Pancreas (tissue), 10 donors: ENCODE results near the gene SYPL2. TPM values are rescaled to one million over a fixed set of nuclear protein-coding genes. Genes with fewer than 3 reads are reported as not detected.

Experiments
- ATAC-seq, 4 donors: fragments of 200-7000 bp; cut with Tn5 transposase; one replicate each; pipeline versions ENCODE4 v1.8.0 to v1.9.1; 2020; ENCODE audit warnings: mild to moderate bottlenecking in 4 of 4, moderate library complexity in 4 of 4
- DNase-seq, 6 donors: peaks; one replicate each; pipeline ENCODE4 v3.0.0-alpha.2; 2020
- FAIRE-seq: peaks from 2 replicates; lab custom pipeline; 2012; peaks lifted over from hg19 to GRCh38; lab: Jason Lieb, UNC
- H3K27ac ChIP-seq, 4 donors: fragments of 200-600 bp; sonication (generic); 1 replicate in 3 of 4; 2 replicates in 1 of 4; pipeline versions ENCODE4 v1.5.0 to v1.8.0; 2020
- H3K27me3 ChIP-seq, 4 donors: fragments of 200-600 bp; one replicate each; pipeline ENCODE4 v1.8.0; 2021
- H3K36me3 ChIP-seq, 3 donors: fragments of 200-600 bp; sonication (generic) in 1 of 3; one replicate each; pipeline versions ENCODE4 v1.5.0 to v1.8.0; 2020 to 2021
- H3K4me1 ChIP-seq, 3 donors: fragments of 200-600 bp; one replicate each; pipeline ENCODE4 v1.8.0; 2021
- H3K4me3 ChIP-seq, 4 donors: fragments of 200-600 bp; sonication (generic) in 2 of 4; one replicate each; pipeline versions ENCODE4 v1.5.0 to v1.8.0; 2020 to 2021
- H3K9me3 ChIP-seq, 4 donors: fragments of 200-600 bp; one replicate each; pipeline ENCODE4 v1.8.0; 2021
- WGBS, 2 donors: extraction: QIAGEN DNeasy Blood & Tissue Kit; methylation state at CpG; one replicate each; pipeline ENCODE4 v1.1.7; 2013; 5-methylcytosine and 5-hydroxymethylcytosine counted together
- intact Hi-C, 3 donors: fragments of 100-400 bp; cut with DNase I; formaldehyde crosslinking; loops; one replicate each; pipeline versions ENCODE4 v1.11.1 to v1.14.2; 2022
- polyA plus RNA-seq, 2 donors: library from polyadenylated mRNA; stranded (reverse); fragments of 200-250 nt; gene quantifications; one replicate each; pipeline ENCODE4 v1.2.3, GENCODE V29; 2013
- total RNA-seq, 6 donors: library from RNA; stranded (reverse); fragmentation: NEBNext Ultra II Directional in 4 of 6; extraction: Animal tissue kit (Norgen Biotek cat#: 25700) in 4 of 6; gene quantifications; one replicate each; pipeline versions ENCODE4 v1.2.1 to v1.2.4, GENCODE V29; 2021 to 2023
- TF ChIP-seq, protein P1 (sequence below), 4 donors: fragments of 200-600 bp; sonication (generic) in 3 of 4; IDR thresholded peaks; one replicate each; pipeline versions ENCODE4 v1.5.0 to v1.8.0; 2021; ENCODE audit warnings: antibody characterized with exemption in 4 of 4
- donor health status: healthy with polysubstance abuse.
- donor health status: DM: no; HTN: no; CAD: no; lungs with moderate emphysema.
- donor health status: DM: no; HTN: no; CAD: no.
- donor health status: control.
- donor health status: control.
- donor health status: Bipolar disorder and iron deficiency.
- donor health status: DM: yes; HTN: yes; CAD: no.
- donor health status: DM: no; HTN: no; CAD: no.
- donor health status: DM: no; HTN: no; CAD: no.
- donor health status: DM: yes; HTN: yes; CAD: no.

The SYPL2 gene
- total and polyA plus RNA-seq, 8 donors = 1.5 to 3.7 (median 2.5) TPM

GRCh38 chr1:109427171-109427467 lies 39.2 kb upstream of the SYPL2 start:
- H3K4me1 ChIP-seq = peaks cover 7 to 16% (median 12%) of the 10 kb centered on the region in 3 donors
- H3K27ac ChIP-seq = peak overlapping the region in 3 of 4 donors; percentile 17 to 81 (median 69)
- no peaks in the 10 kb centered on the region for H3K27me3 ChIP-seq
- DNase-seq (no peak), FAIRE-seq (no peak), ATAC-seq (no peak)
- H3K9me3 ChIP-seq = no peaks in the 10 kb centered on the region
- no peaks in the 10 kb centered on the region for H3K36me3 ChIP-seq
- 4 to 6% methylated on average over 7 of the region's 7 CpGs for WGBS, 2 donors
- intact Hi-C loops = no loop called here
- TF ChIP-seq, protein P1, sequence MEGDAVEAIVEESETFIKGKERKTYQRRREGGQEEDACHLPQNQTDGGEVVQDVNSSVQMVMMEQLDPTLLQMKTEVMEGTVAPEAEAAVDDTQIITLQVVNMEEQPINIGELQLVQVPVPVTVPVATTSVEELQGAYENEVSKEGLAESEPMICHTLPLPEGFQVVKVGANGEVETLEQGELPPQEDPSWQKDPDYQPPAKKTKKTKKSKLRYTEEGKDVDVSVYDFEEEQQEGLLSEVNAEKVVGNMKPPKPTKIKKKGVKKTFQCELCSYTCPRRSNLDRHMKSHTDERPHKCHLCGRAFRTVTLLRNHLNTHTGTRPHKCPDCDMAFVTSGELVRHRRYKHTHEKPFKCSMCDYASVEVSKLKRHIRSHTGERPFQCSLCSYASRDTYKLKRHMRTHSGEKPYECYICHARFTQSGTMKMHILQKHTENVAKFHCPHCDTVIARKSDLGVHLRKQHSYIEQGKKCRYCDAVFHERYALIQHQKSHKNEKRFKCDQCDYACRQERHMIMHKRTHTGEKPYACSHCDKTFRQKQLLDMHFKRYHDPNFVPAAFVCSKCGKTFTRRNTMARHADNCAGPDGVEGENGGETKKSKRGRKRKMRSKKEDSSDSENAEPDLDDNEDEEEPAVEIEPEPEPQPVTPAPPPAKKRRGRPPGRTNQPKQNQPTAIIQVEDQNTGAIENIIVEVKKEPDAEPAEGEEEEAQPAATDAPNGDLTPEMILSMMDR (IDR thresholded peaks at IDR 0.05) = no peak
- H3K4me3 ChIP-seq = peak overlapping the region; percentile 43 to 91 (median 70)

DNA sequence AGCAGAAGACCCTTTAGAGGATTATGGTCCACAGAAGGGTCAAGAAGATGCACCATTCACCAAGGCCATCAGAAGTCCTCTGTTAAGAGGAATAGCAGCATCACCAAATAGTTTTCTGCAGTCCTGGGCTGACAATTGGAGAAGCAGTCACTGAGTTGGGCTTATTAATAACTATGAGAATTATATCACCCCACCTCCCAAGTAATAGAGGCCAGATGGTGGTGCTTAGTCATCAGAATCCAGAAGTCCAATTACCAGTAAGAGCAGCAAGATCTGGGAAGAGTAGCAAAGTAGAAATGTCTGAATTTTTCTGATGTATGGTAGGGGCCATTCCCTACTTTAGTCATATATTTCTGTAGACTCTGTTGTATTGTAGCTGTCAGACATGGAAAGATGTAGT lies 34.0 kb upstream of the SYPL2 start:
- Histone ChIP-seq H3K4me3 (no peak overlapping the region), H3K27ac (no peak overlapping the region), H3K36me3 (no peaks in the 10 kb centered on the region), H3K27me3 (no peaks in the 10 kb centered on the region), H3K4me1 (no peaks in the 10 kb centered on the region), H3K9me3 (no peaks in the 10 kb centered on the region)
- no peak for DNase-seq
- TF ChIP-seq, protein P1 (IDR thresholded peaks at IDR 0.05) = no peak
- FAIRE-seq = no peak
- no peak for ATAC-seq
- intact Hi-C loops = no loop called here

DNA sequence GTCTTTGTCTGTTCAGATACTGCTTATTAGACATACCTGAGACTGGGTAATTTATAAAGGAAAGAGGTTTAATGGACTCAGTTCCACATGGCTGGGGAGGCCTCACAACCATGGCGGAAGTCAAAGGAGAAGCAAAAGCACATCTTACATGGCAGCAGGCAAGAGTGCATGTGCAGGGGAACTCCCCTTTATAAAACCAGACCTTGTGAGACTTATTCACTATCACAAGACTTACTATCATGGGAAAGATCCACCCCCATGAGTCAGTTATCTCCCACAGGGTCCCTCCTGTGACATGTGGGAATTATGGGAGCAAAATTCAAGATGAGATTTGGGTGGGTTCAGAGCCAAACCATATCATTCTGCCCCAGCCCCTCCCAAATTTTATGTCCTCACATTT lies 33.0 kb upstream of the SYPL2 start:
- FAIRE-seq = no peak
- no peak overlapping the region for H3K4me3 ChIP-seq
- no peak for DNase-seq
- H3K4me1 ChIP-seq = no peaks in the 10 kb centered on the region
- TF ChIP-seq, protein P1 (IDR thresholded peaks at IDR 0.05) = no peak
- no peak for ATAC-seq
- H3K27ac ChIP-seq = no peak overlapping the region
- intact Hi-C loops = no loop called here
- H3K27me3 ChIP-seq = no peaks in the 10 kb centered on the region
- H3K36me3 ChIP-seq = no peaks in the 10 kb centered on the region
- H3K9me3 ChIP-seq = no peaks in the 10 kb centered on the region
- WGBS, 2 donors = 100% methylated on average over 1 of the region's 1 CpG

DNA sequence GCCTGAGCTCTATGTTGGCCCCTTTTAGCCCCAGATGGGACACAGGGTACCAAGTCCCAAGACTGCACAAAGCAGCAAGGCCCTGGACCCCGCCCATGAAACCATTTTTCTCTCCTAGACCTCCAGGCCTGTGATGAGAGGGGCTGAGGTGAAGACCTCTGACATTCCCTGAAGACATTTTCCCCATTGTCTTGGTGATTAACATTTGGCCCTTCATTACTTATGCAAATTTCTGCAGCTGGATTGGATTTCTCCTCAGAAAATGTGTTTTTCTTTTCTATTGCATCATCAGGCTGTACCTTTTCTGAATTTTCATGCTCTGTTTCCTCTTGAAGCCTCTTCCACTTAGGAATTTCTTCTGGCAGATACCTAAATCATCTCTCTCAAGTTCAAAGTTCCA lies 31.9 kb upstream of the SYPL2 start:
- no peak for FAIRE-seq
- Histone ChIP-seq H3K36me3 (no peaks in the 10 kb centered on the region), H3K27ac (no peak overlapping the region), H3K4me3 (no peak overlapping the region), H3K27me3 (no peaks in the 10 kb centered on the region), H3K4me1 (no peaks in the 10 kb centered on the region), H3K9me3 (no peaks in the 10 kb centered on the region)
- intact Hi-C loops = no loop called here
- TF ChIP-seq, protein P1 (IDR thresholded peaks at IDR 0.05) = no peak
- DNase-seq = no peak
- WGBS, 2 donors = 79 to 84% methylated on average over 1 of the region's 1 CpG
- no peak for ATAC-seq

GRCh38 chr1:109438798-109439297 lies 27.5 kb upstream of the SYPL2 start:
- Histone ChIP-seq H3K27me3 (no peaks in the 10 kb centered on the region), H3K27ac (no peak overlapping the region), H3K4me3 (no peak overlapping the region), H3K36me3 (no peaks in the 10 kb centered on the region), H3K4me1 (no peaks in the 10 kb centered on the region), H3K9me3 (no peaks in the 10 kb centered on the region)
- intact Hi-C loops = no loop called here
- ATAC-seq (peak in 1 of 4 donors; percentile 69), FAIRE-seq (no peak), DNase-seq (no peak)
- TF ChIP-seq, protein P1 (IDR thresholded peaks at IDR 0.05) = no peak
- 54 to 72% methylated on average over 3 of the region's 3 CpGs for WGBS, 2 donors
